ENCODE results near the gene CEBPZ. TPM values are rescaled to one million over a fixed set of nuclear protein-coding genes. Genes with fewer than 3 reads are reported as not detected.

Gene CEBPZ
- 10 to 100 TPM; 23.5 to 27.5 TPM for total RNA-seq

GRCh38 chr2:37231241-37232130 is at the start of gene CEBPZ, which contains the start of gene NDUFAF7:
Gene CEBPZ (minus strand): TSS chr2:37231596. CDS start chr2:37231567, 29 bp downstream.
Gene NDUFAF7 (plus strand): TSS chr2:37231658. CDS start chr2:37231706, 48 bp downstream.
- peaks cover 0 to 37% of the 10 kb centered on the region in 2 donors for H3K4me1 ChIP-seq
- no peaks in the 10 kb centered on the region for H3K27me3 ChIP-seq
- H3K36me3 ChIP-seq = peaks cover 14% of the 10 kb centered on the region
- H3K9me3 ChIP-seq = no peaks in the 10 kb centered on the region
- H3K4me3 ChIP-seq = peak within 1 kb of the TSS; percentile 75 to 86
- peak; percentile 95 for DNase-seq (ENCODE audit: low spot score)
- peak within 1 kb of the TSS; percentile 88 to 93 for H3K27ac ChIP-seq
- no peak for TF ChIP-seq CTCF (IDR thresholded peaks at IDR 0.05)

- Histone ChIP-seq H3K36me3 (peaks cover 18% of the 10 kb centered on the region), H3K27me3 (no peaks in the 10 kb centered on the region)
- DNase-seq (ENCODE audit: low spot score) = no peak
These were observed 44.9 kb upstream of the CEBPZ start for GRCh38 chr2:37276291-37276690.

GRCh38 chr2:37274359-37274965 is 43.1 kb upstream of the CEBPZ start:
- peaks cover 12% of the 10 kb centered on the region for H3K36me3 ChIP-seq
- H3K9me3 ChIP-seq = no peaks in the 10 kb centered on the region
- H3K27ac ChIP-seq = no peak overlapping the region
- H3K4me3 ChIP-seq = no peak overlapping the region
- no peak for TF ChIP-seq CTCF (IDR thresholded peaks at IDR 0.05)
- no peak for DNase-seq (ENCODE audit: low spot score)
- no peaks in the 10 kb centered on the region for H3K4me1 ChIP-seq
- no peaks in the 10 kb centered on the region for H3K27me3 ChIP-seq

More at GRCh38 chr2:37276291-37276690, 44.9 kb upstream of the CEBPZ start:
- Histone ChIP-seq H3K27ac (no peak overlapping the region), H3K4me1 (no peaks in the 10 kb centered on the region), H3K4me3 (no peak overlapping the region), H3K9me3 (no peaks in the 10 kb centered on the region)
- TF ChIP-seq CTCF (IDR thresholded peaks at IDR 0.05) = no peak

GRCh38 chr2:37271376-37272067 is 40.1 kb upstream of the CEBPZ start:
- Histone ChIP-seq H3K27ac (no peak overlapping the region), H3K27me3 (no peaks in the 10 kb centered on the region), H3K4me1 (no peaks in the 10 kb centered on the region), H3K36me3 (peaks cover 24% of the 10 kb centered on the region), H3K4me3 (no peak overlapping the region), H3K9me3 (no peaks in the 10 kb centered on the region)
- DNase-seq (ENCODE audit: low spot score) = no peak
- no peak for TF ChIP-seq CTCF (IDR thresholded peaks at IDR 0.05)

- Histone ChIP-seq H3K9me3 (no peaks in the 10 kb centered on the region), H3K27ac (no peak overlapping the region), H3K4me3 (no peak overlapping the region), H3K36me3 (peaks cover 38% of the 10 kb centered on the region), H3K27me3 (no peaks in the 10 kb centered on the region), H3K4me1 (no peaks in the 10 kb centered on the region)
- no peak for TF ChIP-seq CTCF (IDR thresholded peaks at IDR 0.05)
- no peak for DNase-seq (ENCODE audit: low spot score)
These were observed 36.7 kb upstream of the CEBPZ start for GRCh38 chr2:37268111-37268510.
